GM19240 (cell line): ENCODE data around the gene ZRANB3.
"Not testable (repeated sequence)": the region's sequence is repeated elsewhere in the genome, so short reads cannot be mapped to it uniquely, and the experiment has no call there.

Source experiments
- DNase-seq: peaks from one replicate; pipeline ENCODE4 v3.0.0; 2011; ENCODE audit warnings: low spot score; ENCODE audit not compliant: insufficient read length

ZRANB3 gene

DNA sequence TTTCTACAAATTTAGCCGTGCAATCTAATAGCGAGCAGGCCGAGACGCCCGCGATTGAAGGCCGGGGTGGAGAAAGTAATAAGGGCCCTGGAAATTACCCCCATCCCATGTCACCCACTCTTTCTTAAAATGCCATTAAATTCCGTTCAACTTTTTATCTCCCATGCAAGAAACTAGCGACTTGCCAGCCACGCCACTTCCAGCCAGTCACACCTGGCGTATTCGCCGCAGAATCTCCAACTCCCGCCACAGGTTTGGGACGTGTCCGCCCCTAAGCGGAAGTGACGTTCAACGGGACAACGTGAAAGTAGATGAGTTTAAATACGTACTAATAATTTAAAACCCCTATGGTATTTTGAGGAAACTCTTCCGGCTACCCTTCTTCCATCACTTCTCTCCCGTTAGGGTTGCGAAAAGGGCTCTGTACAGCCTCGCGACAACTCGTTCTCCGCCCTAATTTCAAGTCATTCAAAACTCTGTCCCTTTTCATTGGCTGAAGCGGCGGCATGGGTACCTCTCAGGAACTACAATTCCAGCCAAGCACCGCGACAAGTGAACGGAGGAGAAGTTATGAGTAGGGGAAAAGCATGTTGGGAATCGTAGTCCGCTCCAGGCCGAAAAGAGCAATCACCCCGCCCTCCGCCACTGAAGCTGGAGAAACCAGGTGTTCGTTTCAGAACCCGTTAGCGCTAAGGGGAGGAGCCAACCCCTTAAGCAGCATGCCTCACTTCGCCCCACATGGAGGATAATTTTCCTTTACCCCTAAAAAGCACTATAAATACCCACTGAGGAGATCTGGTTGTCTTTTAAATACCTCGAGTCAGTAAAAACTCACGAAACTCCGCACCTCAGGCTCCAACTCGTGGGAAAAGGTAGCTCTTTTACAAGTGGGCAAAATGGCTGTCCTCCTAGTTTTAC, at the start of gene ZRANB3:
Gene ZRANB3, minus strand, starts transcription at position 906 of the 918 bp plus-strand sequence.
- peak; percentile 54 for DNase-seq

DNA sequence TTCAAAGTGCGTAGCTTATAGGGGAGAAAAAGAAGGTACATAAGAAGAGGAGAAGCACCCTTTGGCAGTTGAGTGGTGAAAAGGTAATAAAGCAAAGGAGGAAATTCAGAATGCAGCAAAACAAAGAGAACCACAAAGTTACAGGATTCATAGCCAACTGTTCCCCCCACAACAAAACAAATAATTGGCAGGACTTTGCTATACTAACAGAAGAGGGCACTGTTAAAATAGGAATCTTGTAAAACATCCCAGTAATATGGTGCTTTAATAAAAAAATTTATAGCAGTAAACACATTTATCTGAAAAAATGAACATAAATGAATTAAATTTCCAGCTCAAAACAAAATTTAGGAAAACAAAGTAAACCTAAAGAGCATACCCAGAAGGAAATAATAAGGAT, 42.6 kb upstream of the ZRANB3 start:
- no peak for DNase-seq

DNA sequence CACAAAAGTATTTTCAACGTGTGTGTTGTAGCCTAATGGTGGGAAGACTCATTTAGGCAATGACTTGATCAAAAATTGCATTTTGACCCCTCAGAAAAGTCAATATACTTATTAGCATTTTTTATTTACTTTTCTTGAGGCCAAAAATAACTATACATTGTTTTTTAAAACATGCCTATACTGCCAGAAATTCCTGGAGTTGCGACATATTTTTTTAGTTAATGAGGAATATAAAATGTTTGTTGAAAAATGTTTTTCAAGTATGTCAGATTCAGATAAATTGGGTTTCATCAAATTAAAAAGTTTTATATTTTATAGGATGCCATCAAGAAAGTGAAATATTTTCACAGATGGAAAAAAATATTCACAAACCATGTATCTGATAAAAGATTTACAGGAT, 39.9 kb upstream of the ZRANB3 start:
- no peak for DNase-seq

DNA sequence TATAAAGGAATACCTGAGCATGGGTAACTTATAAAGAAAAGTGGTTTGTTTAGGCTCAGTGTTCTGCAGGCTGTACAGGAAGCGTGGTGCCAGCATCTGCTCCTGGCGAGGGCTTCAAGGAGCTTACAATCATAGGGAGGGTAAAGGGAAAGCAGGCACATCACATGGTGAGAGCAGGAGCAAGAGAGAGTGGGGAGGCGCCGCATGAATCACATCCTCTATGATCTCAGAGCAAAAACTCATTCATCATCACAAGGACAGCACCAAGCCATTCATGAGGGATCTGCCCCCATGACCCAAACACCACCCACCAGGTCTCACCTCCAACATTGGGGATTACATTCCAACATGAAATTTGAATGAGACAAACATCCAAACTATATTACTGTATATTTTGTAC, 32.8 kb upstream of the ZRANB3 start:
- DNase-seq = no peak

DNA sequence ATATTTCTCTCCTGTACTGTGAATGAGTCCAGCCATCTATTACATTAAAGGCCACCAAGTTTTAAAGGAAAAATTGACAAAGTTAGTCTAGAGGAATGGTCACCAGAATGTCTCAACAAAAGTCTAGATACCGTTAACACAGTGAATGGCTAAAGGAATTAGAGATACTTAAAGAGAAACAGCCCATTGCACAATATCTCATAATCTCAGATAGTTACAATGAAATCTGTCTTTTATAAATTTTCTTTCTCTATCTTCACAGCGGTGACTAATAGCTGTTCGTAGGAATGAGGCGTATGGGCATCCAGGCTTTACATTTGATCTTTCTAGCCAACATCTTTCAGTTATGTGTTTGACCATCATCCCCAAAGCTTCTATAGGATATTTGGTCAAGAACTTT, 30.9 kb upstream of the ZRANB3 start:
- no peak for DNase-seq

DNA sequence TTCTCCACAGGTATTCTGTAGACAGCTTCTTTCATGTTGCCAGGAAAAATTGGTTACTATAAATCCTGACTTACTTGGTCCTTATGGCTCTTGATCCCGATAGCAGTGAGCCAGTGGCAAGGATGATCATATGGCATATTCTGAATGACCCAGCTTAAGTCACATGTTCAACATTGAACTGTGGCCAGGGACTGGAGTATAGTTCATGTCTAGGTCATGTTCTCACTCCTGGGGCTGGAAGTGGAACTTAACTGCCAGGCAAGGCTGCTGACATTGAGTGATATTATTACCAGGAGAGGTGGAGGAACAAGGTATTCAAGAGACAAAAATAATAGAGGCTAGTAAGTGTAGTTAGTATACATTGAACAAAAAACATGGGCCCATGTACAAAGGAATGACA, 26.5 kb upstream of the ZRANB3 start:
- no peak for DNase-seq

DNA sequence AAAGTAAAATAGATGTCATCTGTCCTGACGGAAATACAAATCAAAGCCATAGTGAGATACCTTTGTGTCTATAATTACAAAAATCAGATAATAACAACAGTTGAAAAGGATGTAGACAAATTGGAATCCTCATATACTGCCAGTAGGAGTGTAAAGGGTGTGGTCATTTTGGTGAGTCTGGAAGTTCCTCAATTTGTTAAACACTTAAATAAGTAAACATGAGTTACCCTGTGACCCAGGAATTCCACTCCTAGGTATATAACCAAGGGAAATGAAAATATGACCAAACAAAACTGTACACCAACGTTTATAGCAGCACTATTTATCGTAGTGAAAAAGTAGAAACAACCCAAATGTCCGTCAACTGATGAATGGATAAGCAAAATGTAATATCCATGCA, 24.3 kb upstream of the ZRANB3 start:
- DNase-seq = no peak

DNA sequence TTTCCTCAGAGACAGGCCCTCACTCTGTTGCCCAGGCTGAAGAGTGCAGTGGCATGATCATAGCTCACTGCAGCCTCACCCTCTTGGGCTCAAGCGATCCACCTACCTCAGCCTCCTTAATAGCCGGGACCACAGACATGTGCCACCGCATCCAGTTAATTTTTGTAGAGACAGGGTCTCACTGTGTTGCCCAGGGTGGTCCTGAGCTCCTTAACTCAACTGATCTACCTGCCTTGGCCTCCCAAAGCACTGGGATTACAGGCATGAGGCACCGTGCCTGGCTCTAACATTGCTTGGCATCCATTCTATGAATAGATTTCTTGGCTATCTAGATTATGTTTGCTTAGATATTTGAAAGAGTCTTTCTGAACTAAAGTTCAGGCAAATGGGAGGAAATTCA, 21.9 kb upstream of the ZRANB3 start:
- no peak for DNase-seq

DNA sequence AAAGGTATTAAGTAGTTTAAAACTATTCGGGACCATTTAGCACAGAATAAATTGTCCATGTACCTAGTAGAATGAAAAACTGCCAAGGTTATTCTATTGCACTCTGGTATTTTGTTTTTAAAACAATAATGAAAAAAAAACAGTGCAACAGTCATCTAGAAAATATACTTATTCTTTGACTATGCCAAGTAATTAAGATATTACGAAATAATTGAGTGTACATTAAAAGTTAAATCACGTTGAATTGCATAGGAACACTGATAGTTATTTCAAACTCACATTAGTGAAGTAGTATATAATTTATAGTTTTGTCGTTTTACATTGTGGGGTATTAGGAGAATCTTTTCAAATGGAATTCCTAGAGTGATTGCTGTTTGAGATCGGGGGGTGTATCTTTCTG, 20.3 kb upstream of the ZRANB3 start:
- no peak for DNase-seq

DNA sequence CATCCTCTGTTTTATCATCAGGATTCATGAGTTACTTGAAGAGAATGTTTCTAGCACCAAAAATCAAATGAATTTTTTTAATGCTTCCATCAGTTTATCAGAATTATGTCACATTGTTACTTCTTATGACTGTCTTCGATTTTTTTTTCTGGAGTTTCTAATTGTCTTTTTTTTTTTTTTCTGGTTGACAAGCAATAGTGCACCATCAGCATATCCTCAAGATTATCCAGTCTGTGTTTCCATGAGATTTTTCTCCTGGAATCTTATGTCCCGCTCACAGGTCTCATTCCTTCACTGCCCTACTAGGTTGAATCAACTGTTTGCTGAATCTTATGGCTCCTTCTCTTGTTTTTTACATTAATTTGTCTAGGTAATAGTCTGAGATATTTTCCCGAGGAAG, 16.3 kb upstream of the ZRANB3 start:
- no peak for DNase-seq

DNA sequence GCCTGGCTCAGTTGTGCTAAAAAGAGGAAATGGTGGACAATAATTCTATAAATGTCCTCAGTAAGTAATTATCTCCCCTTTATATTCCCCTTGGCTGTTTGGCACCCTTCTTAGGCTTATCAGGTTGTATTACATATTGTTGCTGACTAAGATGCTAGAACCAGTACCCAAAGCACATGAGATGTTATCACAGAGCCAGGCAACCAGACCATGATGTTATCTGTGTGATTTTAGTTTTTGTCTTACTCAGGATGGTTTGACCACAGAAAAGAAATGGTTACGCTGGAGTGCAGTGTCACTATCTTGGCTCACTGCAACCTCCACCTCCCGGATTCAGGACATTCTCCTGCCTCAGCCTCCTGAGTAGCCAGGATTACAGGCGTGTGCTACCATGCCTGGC, 15.4 kb upstream of the ZRANB3 start:
- DNase-seq = no peak

DNA sequence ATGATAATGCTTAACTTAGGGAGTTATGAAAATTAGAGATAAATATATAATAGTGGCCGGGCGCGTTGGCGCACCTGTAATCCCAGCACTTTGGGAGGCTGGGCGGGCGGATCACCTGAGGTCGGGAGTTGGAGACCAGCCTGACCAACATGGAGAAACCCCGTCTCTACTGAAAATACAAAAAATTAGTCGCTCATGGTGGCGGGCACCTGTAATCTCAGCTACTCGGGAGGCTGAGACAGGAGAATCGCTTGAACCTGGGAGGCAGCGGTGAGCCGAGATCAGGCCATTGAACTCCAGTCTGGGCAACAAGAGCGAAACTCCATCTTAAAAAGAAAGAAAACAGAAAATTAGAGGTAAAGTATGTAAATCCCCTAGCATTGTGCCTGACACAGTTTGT, 2.5 kb upstream of the ZRANB3 start:
- not testable (repeated sequence) for DNase-seq

DNA sequence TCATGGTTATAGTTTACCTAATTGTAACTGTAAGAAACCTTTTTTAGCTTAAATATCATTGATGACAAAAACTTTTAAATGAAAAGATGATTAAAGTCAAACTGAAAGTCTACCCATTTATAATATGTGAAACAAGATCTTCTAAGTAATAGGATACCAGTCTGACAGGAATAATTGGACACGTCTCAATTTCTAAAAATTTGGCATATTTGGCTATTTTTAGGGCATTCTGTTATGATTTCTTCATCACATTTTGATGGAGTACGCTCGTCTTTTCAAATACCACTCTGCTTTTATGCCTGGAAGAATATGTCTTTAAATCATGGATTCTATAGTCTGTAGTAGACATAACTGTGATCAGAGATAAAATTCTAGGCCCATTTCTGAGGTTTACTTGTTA, 1.6 kb upstream of the ZRANB3 start:
- no peak for DNase-seq

DNA sequence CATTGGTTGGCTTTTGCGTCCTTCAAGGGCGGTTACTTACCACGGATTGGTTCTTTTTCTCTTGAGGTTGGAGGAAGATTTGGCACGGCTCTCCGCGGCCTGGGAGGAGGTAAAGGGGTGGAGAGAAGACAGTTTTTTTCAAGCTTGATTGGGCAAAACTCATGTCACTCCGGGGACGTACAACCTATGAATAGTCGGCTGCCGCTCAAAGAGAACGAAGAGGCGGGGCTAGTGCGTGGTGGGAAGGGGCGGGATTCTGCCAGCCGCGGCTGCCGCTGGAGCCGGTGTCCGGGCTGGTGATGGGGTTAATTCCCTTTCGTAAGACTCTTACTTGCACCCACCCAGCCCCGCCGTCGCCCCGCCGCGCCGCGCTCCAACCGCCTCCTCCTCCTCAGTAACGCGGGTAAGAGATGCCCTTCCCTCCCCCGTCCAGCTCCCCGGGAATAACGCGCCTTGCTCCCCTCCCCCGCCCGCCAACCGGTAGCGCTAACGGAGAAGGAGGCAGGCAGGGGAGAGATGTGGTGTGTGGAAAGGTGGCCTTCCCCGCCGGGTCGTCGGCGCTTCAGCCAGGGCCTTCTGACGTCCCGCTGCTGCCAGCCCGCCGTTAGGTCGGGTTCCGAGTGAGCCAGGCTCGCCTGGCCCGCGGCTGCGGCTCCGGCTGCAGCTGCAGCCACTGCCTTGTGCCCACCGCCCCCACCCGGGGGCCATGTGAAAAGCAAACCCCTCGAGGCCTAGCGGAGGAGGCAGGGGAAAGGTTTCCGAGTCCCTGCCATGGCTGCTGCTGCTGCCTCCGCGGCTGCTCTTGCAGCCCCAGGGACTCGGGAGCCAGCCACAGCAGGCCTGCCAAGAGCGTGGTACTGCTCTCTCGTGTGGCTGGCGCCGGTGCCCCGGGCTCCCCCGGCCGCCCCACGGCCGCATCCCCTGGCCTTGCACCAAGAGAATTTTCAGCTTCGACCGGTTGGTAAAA, 496 bp upstream of the ZRANB3 start, which contains the start of gene R3HDM1:
Gene R3HDM1, plus strand, starts transcription at position 254 of the 967 bp plus-strand sequence. CDS start 73,362 bp downstream, outside the sequence.
- DNase-seq = peak; percentile 60

DNA sequence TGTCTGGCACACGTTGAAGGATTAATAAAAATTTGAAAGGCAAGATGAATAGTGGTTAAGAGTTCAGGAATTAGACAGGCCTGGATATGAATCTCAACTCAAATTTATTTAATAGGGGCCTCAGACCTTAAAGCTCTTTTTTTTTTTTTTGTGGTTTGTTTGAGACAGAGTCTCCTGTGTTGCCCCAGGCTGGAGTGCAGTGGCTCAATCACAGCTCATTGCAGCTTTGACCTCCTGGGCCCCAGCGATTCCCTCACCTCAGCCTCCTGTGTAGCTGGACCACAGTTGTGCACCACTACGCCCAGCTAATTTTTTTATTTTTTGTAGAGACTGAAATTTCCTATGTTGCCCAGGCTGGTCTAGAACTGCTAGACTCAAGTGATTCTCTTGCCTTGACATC, 3.0 kb downstream of the ZRANB3 start:
- DNase-seq = no peak

DNA sequence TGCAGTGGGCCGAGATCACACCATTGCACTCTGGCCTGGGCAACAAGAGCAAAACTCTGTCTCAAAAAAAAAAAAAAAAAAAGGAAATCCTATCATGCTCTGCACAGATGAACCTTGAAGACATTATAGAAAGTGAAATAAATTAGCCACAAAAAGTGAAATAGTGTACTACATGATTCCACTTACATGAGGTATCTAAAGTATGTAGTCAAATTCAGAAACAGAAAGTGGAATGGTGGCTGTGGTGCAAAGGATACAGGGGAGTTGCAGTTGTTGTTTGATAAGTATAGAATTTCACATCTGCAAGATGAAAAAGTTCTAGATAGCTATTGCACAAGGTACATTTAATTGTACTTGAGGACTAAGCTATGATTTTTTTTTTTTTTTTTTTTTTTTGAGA, 5.2 kb downstream of the ZRANB3 start:
- no peak for DNase-seq

DNA sequence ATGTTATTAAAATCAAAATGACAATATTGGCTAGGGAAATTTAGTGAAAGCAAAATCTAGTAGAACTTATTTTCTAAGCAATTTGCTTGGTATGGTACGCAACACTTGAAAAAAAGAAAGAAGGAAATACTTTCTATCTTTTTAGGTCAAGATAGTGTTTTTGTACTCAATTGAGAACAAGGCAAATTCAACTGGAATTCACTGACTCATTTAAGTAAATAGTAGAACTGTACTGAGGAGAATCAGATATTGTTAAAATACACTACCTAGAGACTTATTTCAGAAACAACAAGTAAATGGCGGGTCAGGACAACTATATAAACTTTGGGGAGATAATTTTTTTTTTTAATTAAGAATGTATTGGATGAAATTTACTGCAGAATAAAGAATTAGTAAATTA, 18.9 kb downstream of the ZRANB3 start:
- no peak for DNase-seq

DNA sequence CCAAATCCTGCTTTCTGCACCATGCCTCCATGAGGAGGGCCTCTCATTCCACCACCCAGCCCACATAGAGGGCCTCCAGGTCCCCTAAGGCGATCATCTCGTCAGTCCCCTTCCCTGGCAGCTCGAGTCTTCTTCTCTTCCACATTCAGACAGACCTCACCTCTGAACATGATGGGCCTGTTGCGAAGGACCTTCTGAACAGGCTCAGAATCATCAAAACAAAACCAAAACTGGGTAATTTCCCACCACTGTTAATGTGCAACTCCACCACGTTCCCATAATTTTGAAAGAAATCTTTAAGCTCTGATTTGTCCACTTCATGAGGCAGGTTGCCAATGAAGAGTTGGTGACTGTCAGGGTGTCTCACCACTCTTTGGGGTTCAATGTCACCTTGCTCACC, 20.4 kb downstream of the ZRANB3 start:
- DNase-seq = no peak

DNA sequence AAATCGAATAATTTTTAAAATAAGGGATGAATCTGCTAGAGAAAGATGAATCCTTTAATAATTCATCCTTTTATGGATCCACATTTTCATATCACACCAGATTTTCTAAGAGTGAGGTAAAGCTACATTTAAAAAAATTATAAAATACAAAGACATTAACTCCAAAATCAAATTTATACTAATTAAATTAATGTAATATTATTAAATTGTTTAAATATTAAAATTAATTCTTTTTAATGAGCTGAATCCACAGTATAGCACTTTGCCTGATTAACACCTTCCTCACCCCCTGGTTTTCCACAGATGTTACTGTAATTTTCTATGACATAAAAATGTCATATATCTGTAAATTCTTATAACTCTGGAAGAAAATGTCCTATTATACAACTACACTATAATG, 26.2 kb downstream of the ZRANB3 start:
- no peak for DNase-seq

DNA sequence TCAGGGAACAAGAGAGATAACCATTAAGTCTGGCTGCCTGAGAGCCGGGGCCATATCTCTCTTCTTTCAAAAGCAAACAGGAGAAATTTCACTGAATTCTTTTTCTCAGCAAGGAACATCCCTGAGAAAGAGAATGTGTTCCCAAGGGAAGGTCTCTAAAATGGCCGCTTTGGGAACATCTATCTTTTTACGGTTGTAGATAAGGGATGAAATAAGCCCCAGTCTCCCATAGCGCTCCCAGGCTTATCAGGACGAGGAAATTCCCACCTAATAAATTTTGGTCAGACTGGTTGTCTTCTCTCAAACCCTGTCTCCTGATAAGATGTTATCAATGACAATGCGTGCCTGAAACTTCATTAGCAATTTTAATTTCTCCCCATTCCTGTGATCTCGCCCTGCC, 32.4 kb downstream of the ZRANB3 start:
- DNase-seq = not testable (repeated sequence)

DNA sequence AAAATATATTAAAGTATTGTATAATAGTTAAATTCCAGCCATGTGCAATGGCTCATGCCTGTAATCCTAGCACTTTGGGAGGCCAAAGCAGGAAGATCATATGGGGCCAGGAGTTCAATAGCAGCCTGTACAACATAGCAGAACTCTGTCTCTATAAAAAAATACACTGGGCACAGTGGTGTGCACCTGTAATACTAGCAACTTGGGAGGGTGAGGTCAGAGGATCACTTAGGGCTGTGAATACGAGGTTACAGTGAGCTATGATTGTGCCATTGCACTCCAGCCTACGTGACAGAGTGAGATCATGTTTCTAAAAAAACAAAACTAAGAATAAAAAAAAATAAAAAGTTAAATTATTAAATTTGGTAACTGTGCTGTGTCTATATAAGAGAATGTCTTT, 36.1 kb downstream of the ZRANB3 start:
- no peak for DNase-seq

DNA sequence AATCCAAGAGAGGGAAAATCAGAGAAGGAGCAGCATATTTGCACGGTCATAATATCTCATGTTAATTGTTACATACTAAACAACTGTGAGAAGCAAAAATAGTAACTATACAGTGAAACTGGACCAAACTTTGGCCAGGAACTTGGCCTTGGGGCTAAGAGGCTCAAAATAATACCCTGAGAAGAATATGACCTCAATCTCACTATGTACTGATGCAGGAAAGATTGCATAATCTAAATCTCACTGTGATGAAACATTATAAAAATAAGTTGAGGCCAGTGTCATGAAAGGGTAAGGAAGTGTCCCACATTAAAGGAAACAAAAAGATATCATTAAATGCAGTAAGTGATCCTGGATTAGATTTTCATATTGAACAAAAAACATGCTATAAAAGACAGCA, 36.5 kb downstream of the ZRANB3 start:
- no peak for DNase-seq
